Measurements from ENCODE around the gene PAM. TPM values are rescaled to one million over a fixed set of nuclear protein-coding genes. Genes with fewer than 3 reads are reported as not detected.
A peak's percentile ranks its signal among the peaks of the same experiment; 100 is the strongest.
"Not testable (repeated sequence)": the region's sequence is repeated elsewhere in the genome, so short reads cannot be mapped to it uniquely, and the experiment has no call there.

The PAM gene
- 264 and 271 TPM in 2 replicates for total RNA-seq

- DNase-seq: peak; percentile 82
Measured at GRCh38 chr5:102754767-102755431, at the start of gene PAM. PAM (plus strand) TSS chr5:102755305; CDS start chr5:102866196, 110,891 bp downstream.

DNA sequence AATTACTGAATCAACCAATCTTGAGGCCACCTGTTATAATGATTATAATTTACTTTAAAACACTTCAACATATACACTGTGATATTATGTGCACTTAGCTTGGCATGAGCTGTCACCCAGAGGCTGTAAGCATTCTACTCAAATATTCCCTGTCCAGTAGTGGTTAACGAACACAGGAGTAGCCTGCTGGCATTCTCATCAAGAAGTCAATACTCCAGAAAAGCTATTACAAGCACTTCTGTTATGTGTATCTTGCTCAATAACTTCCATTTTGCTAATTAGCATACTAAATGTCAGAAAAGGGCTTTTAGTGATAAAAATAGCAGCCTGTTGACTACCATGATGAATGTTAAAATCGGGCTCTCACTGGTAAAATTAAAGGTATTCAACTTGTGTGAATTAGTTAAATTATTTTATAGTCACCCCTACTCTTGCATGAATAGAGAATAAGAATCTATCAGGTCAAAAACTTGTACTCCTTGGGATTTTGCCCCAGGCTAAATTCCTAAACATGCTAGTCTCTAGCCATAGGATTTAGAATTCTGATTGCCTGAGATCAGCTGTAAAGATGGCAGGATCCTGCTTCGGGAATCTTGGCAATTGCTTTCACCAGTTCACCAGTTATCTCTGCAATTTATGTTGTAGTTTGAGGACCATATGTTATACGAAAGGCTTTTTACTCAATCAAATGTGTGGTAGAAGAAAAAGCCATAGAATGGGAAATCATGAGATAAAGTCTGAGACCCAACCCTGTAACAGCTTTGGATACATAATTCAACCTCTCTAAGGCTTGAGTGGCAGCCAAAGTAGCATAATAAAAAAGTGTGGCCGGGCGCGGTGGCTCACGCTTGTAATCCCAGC, 43.4 kb upstream of the PAM start:
- no peak for DNase-seq

- DNase-seq: no peak
Measured at GRCh38 chr5:102713278-102713677, 41.8 kb upstream of the PAM start.

DNA sequence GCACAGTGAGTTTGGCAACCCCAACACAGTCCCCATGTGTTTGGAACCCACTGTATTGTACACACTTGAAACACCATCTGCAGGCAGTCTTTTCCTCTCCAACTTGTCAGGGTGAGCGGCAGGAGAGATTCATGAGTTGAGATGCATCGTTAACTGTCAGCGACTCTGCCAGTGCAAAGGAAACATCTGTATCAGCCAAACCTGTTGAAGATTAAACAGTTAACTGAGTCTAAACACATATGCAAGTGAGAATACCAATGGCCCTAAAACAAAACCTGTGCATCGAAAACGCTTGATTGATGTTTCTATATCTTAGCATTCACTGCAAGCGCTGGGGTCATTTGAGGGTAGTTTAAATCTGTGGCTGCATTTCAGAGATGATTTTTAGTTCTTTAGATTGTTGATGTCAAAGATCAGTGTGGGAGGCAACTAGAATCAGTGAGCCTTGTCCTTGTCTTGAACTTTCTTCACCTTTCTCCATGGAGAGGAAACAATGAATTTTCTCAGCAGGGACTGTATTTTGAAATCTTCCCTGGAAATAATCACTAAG, 41.3 kb upstream of the PAM start:
- DNase-seq: no peak

DNA sequence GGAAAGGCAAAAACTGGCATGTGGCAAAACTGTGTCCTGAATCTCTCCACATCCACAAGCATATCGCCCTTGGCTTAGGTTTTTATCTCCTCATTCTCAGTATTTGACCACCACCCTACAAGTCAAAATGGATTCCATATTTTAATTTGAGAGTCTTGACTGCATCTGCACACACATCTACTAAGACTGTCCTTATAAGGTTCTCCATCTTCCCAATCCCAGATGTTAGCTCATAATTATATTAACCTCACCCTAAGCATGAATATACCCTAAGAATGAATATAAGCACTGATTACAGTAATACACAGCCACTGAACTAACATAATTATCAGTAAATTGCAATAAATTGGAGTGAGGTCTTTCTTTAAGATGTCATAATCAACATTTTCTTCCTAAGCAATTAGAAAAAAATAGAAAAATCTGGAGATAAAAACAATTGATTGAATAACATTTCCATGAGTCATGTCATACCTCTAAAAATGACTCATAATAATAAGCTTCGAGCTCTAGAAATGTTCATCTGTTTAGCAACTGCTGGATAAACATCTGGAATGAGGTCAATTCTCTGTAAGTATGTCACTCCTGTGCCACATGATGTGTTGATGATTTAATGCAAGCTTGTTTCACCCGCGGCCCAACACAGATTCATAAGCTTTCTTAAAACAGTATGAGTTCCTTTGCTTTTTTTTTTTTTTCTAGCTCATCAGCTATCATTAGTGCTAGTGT, 39.9 kb upstream of the PAM start:
- DNase-seq: peak; percentile 74

DNA sequence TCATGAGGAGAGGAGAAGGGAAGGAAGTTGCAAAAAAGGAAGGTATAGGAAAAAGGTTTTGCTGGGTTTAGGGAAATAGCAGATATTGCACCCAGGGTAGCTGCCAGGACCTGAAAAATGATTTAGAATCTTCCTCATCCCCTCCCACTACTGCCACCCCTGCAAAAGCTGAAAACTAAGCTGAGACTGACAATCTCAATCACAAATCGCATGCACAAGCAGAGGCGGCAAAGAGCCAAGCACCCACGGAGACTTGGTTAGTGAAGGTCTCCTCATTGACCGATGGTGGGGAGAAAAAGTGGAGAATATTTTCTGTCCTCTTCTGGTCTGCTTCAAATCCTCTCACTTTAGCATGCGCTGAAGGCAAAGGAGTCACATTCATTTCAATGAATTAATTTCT, 39.1 kb upstream of the PAM start:
- DNase-seq: no peak

GRCh38 chr5:102718819-102719218, 36.3 kb upstream of the PAM start:
- DNase-seq: peak; percentile 24

GRCh38 chr5:102719886-102720285, 35.2 kb upstream of the PAM start:
- no peak for DNase-seq

- DNase-seq: no peak
Measured at GRCh38 chr5:102720969-102721368, 34.1 kb upstream of the PAM start.

DNA sequence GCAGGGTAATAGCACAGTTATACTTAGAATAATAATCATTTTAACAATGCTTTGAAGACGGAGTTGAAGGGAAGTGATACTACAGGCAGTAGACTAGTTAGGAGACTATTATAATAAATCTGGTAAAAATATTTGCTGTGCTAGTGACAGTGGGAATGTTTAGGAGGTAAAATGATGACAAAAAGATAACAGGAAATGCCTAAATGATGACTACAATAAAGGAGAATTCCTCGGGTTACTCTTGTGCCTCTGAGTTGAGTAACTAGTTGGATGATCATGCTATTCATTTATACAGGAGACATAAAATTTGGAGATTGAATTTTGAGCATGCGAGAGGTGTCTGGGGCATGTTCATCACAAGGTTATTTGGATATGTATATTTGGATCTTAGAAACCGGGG, 32.2 kb upstream of the PAM start:
- no peak for DNase-seq

DNA sequence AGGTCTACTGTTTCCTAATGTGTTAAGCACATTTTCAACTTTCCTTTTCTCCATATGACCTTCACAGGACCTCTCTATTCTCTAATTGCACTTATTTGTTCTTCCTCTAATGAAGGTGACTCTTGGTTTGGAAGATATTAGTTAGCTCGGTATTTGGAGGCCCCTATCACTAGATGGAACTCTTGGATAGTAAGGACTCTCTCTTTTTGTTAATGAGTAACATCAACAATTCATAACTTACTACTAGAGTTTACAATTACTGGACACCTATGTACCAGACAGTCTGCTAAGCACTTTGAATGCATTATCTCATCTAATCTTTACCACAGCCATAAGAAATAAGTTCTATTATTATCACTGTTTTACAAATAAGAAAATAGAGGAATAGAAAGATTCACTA, 23.4 kb upstream of the PAM start:
- no peak for DNase-seq

DNA sequence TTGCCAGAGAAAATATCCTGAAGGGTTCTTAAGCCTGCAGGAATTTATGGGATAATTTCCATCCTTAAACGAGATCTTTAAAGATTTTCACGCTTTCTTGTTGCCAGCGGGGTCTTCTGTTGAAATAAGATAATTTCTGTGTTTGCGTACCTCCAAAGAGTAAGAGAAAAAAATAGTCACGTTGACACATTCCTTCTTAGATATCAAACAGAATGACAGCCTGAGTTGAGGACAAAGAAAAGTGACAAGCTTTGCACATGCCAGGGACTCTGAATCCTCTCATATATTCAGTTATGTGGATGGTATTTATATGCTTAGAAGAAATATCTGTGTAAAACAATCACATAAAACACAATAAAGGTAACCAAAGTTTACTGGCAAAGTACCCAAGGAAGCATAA, 21.6 kb upstream of the PAM start:
- no peak for DNase-seq

GRCh38 chr5:102737161-102737560, 17.9 kb upstream of the PAM start:
- DNase-seq: no peak

DNA sequence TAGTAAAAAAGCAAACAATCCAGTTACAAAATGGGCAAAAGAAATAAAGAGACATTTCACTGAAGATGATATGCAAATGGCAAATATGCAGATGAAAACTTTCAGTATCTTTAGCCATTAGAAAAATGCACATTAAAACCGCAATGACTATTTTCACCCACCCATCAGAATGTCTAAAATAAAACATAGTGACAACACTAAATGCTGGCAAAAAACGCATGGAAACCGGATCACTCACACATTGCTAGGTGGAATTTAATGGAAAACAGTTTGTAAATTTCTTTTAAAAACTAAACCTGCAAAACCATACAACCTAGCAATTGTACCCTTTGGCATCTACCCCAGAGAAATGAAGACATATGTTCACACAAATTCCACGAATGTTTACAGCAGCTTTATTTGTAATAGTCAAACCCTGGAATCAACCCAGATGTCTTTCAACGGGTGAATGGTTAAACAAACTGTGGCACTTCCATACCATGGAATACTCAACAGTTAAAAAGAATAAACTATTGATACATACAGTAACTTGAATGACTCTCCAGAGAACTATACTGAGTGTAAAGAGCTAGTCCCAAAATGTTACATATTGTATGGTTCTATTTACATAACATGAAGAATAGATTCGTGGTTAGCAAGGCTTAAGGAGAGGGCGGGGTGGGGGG, 17.2 kb upstream of the PAM start:
- DNase-seq: no peak

DNA sequence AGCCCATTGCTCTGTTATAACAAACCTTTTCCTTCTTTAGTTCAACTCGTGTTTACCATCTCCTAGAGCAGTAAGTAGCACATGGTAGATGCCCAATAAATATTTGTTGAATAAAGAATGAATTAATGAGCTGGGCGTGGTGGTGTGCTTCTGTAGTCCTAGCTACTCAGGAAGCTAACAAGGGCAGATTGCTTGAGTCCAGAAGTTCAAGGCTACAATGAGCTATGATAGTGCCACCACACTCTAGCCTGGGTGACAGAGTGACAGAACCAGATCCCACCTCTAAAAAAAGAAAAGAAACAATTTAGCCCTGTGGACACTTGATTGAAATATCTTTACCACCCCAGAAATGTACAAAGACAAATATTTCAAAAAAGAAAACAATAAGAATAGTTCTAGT, 14.6 kb upstream of the PAM start:
- DNase-seq: no peak

- DNase-seq: no peak
Measured at GRCh38 chr5:102742215-102742614, 12.9 kb upstream of the PAM start.

DNA sequence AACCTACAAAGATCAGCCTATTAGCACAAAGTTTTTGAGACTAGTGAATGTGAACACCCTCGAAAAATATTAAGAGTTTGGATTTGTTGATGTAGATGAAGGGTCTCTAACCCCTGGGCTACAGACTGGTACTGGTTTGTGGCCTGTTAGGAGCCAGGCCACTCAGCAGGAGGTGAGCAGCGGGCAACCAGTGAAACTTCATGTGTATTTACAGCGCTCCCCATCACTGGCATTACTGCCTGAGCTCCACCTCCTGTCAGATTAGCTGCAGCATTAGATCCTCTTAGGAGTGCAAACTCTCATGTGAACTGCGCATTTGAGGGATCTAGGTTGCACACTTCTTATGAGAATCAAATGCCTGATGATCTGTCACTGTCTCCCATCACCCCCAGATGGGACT, 11.2 kb upstream of the PAM start:
- no peak for DNase-seq

- no peak for DNase-seq
Measured at GRCh38 chr5:102747386-102748166, 7.5 kb upstream of the PAM start.

GRCh38 chr5:102749416-102750030, 5.6 kb upstream of the PAM start:
- DNase-seq: no peak

- DNase-seq: no peak
Measured at GRCh38 chr5:102750151-102750834, 4.8 kb upstream of the PAM start.

DNA sequence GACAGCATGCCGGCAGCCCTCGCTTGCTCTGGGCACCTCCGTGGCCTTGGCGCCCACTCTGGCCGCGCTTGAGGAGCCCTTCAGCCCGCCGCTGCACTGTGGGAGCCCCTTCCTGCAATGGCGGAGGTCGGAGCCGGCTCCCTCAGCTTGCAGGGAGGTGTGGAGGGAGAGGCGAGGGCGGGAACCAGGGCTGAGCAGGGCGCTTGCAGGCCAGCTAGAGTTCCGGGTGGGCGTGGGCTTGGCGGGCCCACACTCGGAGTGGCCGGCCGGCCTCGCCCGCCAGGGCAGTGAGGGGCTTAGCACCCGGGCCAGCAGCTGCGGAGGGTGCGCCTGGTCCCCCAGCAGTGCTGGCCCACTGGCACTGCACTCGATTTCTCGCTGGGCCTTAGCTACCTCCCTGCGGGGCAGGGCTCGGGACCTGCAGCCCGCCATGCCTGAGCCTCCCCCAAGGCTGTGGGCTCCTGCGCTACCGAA, 3.2 kb upstream of the PAM start:
- not testable (repeated sequence) for DNase-seq

All from dermis blood vessel endothelial cell (primary cell).